ENCODE measurements around the gene BICD2. TPM values are rescaled to one million over a fixed set of nuclear protein-coding genes. Genes with fewer than 3 reads are reported as not detected.

Gene BICD2
- total RNA-seq, 4 donors from 2014 or later: 135 to 201 (median 153) TPM

DNA sequence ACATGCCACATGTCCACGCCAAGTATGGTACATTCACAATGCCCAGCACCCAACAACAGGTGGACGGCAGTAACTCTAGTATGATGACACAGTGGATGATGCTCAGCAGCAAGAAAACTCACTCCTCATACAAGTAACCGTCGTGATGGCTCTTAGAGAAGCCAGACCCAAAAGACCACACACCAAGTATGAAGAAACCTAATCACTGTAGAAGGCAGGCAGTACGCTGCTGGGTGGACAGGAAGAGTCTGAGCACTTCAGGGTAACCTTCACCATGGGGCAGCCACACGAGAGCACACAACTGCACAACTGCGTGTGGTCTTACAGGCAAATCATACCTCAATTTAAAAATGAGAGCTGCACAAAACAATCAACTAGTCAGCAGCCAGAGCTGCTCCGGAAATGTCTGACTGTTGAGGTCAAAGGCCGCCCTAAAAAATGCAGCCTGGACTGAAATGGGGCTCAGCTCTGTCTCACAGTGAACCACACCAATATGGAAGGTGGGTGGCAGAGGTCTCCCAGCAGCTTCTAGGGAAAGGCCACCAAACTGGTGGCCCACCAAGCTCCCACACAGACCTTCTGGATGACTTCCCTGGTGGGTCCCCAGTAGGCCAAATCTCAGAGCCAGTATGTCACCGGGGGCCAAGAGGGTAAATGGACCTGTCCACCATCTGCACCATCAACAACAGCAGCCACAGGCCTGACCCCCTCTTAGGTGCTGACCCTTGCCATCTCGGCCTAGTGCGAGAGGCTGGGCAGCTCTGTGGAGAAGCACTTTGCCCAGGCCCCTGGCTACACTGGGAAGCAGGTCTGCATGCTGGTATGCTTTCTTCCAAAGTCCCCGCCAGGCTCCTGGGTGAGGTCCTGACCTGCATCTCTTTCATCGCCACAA, 17.8 kb downstream of the BICD2 start:
- 75% methylated on average over 6 of the region's 14 CpGs for WGBS
- H3K27ac ChIP-seq: peak overlapping the region; percentile 77
- no peak overlapping the region for H3K4me3 ChIP-seq
- peak; percentile 52 to 63 for DNase-seq (ENCODE audit: low spot score in 2 of 2)
- TF ChIP-seq EP300 (IDR thresholded peaks at IDR 0.05): no peak
- no peak for TF ChIP-seq POLR2AphosphoS5 (IDR thresholded peaks at IDR 0.05)
- TF ChIP-seq CTCF (IDR thresholded peaks at IDR 0.05): no peak
- no peak for TF ChIP-seq POLR2A (IDR thresholded peaks at IDR 0.05)
- peaks cover 68% of the 10 kb centered on the region for H3K4me1 ChIP-seq
- H3K9me3 ChIP-seq: no peaks in the 10 kb centered on the region
- no peaks in the 10 kb centered on the region for H3K36me3 ChIP-seq
- no peaks in the 10 kb centered on the region for H3K27me3 ChIP-seq

GRCh38 chr9:92745881-92746280, 18.8 kb downstream of the BICD2 start:
- peaks cover 69% of the 10 kb centered on the region for H3K4me1 ChIP-seq

DNA sequence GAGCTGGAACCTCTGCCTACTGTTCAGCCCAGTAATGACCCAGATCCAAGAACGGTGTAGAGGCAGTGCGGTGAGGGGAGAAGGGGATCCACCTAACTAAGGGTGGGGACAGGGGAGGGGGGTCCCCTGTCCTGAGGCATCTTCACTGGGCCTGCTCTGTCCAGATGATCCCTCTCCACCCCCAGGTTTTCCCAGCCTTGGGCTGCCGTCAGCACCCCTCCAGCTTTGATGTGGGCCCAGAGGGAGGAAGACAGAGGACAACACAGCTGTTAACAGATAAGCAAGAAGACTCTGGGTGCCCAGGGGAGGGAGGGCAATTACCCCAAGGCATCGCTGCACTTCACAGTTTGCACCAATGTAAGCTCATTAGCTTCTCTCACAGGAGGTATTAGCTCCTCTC, 19.3 kb downstream of the BICD2 start:
- Histone ChIP-seq H3K27ac (no peak overlapping the region), H3K36me3 (no peaks in the 10 kb centered on the region), H3K4me3 (no peak overlapping the region), H3K4me1 (peaks cover 69% of the 10 kb centered on the region), H3K9me3 (no peaks in the 10 kb centered on the region), H3K27me3 (no peaks in the 10 kb centered on the region)
- TF ChIP-seq POLR2AphosphoS5 (IDR thresholded peaks at IDR 0.05) (no peak), POLR2A (IDR thresholded peaks at IDR 0.05) (no peak), CTCF (IDR thresholded peaks at IDR 0.05) (no peak)
- peak; percentile 52 to 64 for DNase-seq (ENCODE audit: low spot score in 2 of 2)
- 85% methylated on average over 3 of the region's 4 CpGs for WGBS

More at GRCh38 chr9:92745881-92746280, 18.8 kb downstream of the BICD2 start:
- no peaks in the 10 kb centered on the region for H3K9me3 ChIP-seq
- 82% methylated on average over 6 of the region's 6 CpGs for WGBS
- no peaks in the 10 kb centered on the region for H3K27me3 ChIP-seq
- no peak overlapping the region for H3K4me3 ChIP-seq
- no peaks in the 10 kb centered on the region for H3K36me3 ChIP-seq
- H3K27ac ChIP-seq: no peak overlapping the region
- TF ChIP-seq POLR2A (IDR thresholded peaks at IDR 0.05): no peak
- TF ChIP-seq CTCF (IDR thresholded peaks at IDR 0.05): no peak
- TF ChIP-seq EP300 (IDR thresholded peaks at IDR 0.05): no peak
- no peak for TF ChIP-seq POLR2AphosphoS5 (IDR thresholded peaks at IDR 0.05)
- peak; percentile 39 to 40 for DNase-seq (ENCODE audit: low spot score in 2 of 2)

- DNase-seq (ENCODE audit: low spot score in 2 of 2): no peak
- H3K27me3 ChIP-seq: no peaks in the 10 kb centered on the region
- H3K27ac ChIP-seq: peak overlapping the region; percentile 68
- 66% methylated on average over 2 of the region's 3 CpGs for WGBS
- no peak overlapping the region for H3K4me3 ChIP-seq
- peaks cover 75% of the 10 kb centered on the region for H3K4me1 ChIP-seq
- no peaks in the 10 kb centered on the region for H3K36me3 ChIP-seq
- H3K9me3 ChIP-seq: no peaks in the 10 kb centered on the region
- TF ChIP-seq POLR2AphosphoS5 (IDR thresholded peaks at IDR 0.05) (no peak), CTCF (IDR thresholded peaks at IDR 0.05) (no peak), POLR2A (IDR thresholded peaks at IDR 0.05) (no peak), EP300 (IDR thresholded peaks at IDR 0.05) (no peak)
Measured at GRCh38 chr9:92740969-92741368, 23.7 kb downstream of the BICD2 start.

- H3K4me1 ChIP-seq: peaks cover 77% of the 10 kb centered on the region
- no peaks in the 10 kb centered on the region for H3K27me3 ChIP-seq
- WGBS: 22% methylated on average over 7 of the region's 7 CpGs
- H3K9me3 ChIP-seq: no peaks in the 10 kb centered on the region
- H3K27ac ChIP-seq: peak overlapping the region; percentile 68
- TF ChIP-seq POLR2AphosphoS5 (IDR thresholded peaks at IDR 0.05): no peak
- no peak for TF ChIP-seq CTCF (IDR thresholded peaks at IDR 0.05)
- TF ChIP-seq EP300 (IDR thresholded peaks at IDR 0.05): no peak
- TF ChIP-seq POLR2A (IDR thresholded peaks at IDR 0.05): no peak
- peak overlapping the region; percentile 3 for H3K4me3 ChIP-seq
- DNase-seq (ENCODE audit: low spot score in 2 of 2): peak; percentile 44 to 73
- H3K36me3 ChIP-seq: no peaks in the 10 kb centered on the region
Measured at GRCh38 chr9:92740446-92740961, 24.1 kb downstream of the BICD2 start.

Measured in suprapubic skin (tissue), 4 donors.